Measurements from ENCODE around the gene KCNJ10. TPM values are rescaled to one million over a fixed set of nuclear protein-coding genes. Genes with fewer than 3 reads are reported as not detected.

The KCNJ10 gene
- total and polyA plus RNA-seq, 7 experiments from 2014 or later, result 0.29 to 0.32 TPM; not detected in 5

DNA sequence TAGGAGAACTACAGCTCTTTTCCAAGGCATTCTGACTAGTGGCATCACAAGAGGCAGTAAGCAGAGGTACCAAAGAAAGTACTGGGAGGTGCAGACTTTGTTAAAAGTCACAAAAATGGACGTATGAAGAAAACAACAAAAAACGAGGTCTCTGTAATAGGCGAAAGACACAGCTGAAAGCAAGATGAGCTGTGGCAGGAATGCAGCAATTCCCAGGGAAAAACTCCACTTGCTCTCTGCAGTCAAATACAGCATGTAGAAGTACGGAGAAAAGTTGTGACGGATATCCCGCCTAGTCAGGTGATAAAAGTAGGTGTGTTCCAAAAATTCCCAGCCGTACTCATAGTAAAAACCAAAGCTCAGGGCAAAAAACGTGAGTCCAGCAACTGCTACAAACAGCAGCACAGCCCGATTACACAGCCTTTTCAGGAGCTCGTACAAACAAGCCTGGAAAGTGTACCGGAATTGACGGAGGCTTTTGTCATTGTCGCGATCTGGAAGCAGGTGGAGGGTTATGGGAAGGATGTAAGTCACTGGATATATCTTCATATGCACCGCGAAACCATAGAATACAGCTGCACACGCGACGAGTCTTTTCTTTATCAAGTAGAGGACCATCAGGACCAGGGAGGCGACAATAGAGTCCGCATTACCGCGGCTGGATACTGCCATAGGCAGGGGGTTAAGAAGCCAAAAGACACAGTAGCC is 39.1 kb downstream of the KCNJ10 start:
- Mint-ChIP-seq H3K27ac (peak overlapping the region; percentile 69 to 96 (median 89)), H3K27me3 (peaks cover 0 to 18% (median 0%) of the 10 kb centered on the region in 5 donors), H3K9me3 (no peaks in the 10 kb centered on the region), H3K36me3 (peaks cover 0 to 7% (median 5%) of the 10 kb centered on the region in 5 donors), H3K4me1 (peaks cover 30 to 56% (median 45%) of the 10 kb centered on the region in 7 donors), H3K4me3 (peak overlapping the region; percentile 90 to 100 (median 98))
- Histone ChIP-seq H3K4me3 (ENCODE audit: low read length) (peak overlapping the region; percentile 68), H3K4me1 (ENCODE audit: control insufficient read depth in 2 of 2, insufficient read depth in 2 of 2, low read length in 2 of 2) (peaks cover 12 to 14% of the 10 kb centered on the region in 2 donors), H3K36me3 (ENCODE audit: control insufficient read depth in 2 of 3, insufficient read depth in 3 of 3, low read length in 3 of 3) (no peaks in the 10 kb centered on the region), H3K27me3 (ENCODE audit: control insufficient read depth in 2 of 2, insufficient read depth in 2 of 2, low read length in 2 of 2) (no peaks in the 10 kb centered on the region), H3K9me3 (ENCODE audit: control insufficient read depth in 2 of 3, low read length in 3 of 3) (no peaks in the 10 kb centered on the region), H3K27ac (ENCODE audit: low read depth, low read length) (peak overlapping the region; percentile 69)
- ChIA-PET CTCF (interaction anchor here (0.5 to 2.8 kb wide), 6 partner anchors 16 to 136 kb away, joined by 3 to 10 read pairs (median 5); no protein-coding TSS in a partner anchor), POLR2A (interaction anchor here (0.8 to 1.3 kb wide), 7 partner anchors 8 to 115 kb away, joined by 3 to 5 read pairs (median 4); partner anchors contain the start of gene KCNJ10)
- ATAC-seq, result no peak
- DNase-seq, result peak in 6 of 9 donors; percentile 3 to 26 (median 14)
- intact Hi-C loops (cut with micrococcal nuclease), result loop anchor here (1.0 to 5.0 kb wide), 11 partner anchors 15 to 312 kb away; partner anchors contain the start of genes COPA (in 2 of the 2), DUSP23 (in 2 of the 2), NCSTN (in 2 of the 2) and DCAF8 (in 1 of the 2)

DNA sequence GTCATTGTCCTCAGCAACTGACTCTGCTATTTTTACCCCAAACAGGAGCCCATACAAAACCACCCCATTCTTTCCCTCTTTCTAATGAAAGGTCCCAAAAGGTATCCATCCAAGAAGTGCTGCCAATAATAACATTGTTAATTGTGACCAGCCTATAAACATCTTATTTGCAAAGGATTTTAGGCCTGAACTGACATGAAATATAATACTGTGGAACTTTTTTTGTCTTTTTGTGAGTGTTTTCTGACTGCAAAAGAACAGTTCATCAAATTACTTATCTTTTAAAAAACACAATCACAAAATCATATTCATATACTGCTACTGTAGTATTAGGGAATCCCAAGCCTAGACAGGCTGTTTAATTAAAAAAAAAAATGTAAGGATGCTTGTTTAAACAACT is 41.5 kb downstream of the KCNJ10 start:
- Mint-ChIP-seq H3K4me1 (peaks cover 29 to 56% (median 45%) of the 10 kb centered on the region in 7 donors), H3K4me3 (no peak overlapping the region), H3K9me3 (no peaks in the 10 kb centered on the region), H3K27ac (peak overlapping the region in 2 of 9 donors; percentile 7 to 61), H3K36me3 (peaks cover 0 to 14% (median 5%) of the 10 kb centered on the region in 5 donors), H3K27me3 (peaks cover 0 to 5% (median 0%) of the 10 kb centered on the region in 5 donors)
- intact Hi-C loops (cut with micrococcal nuclease), result no loop called here
- POLR2A ChIA-PET, result no interaction called here
- H3K36me3 ChIP-seq (ENCODE audit: control insufficient read depth in 2 of 3, insufficient read depth in 3 of 3, low read length in 3 of 3), result no peaks in the 10 kb centered on the region
- H3K27ac ChIP-seq (ENCODE audit: low read depth, low read length), result no peak overlapping the region
- H3K9me3 ChIP-seq (ENCODE audit: control insufficient read depth in 2 of 3, low read length in 3 of 3), result no peaks in the 10 kb centered on the region
- peaks cover 12 to 14% of the 10 kb centered on the region in 2 donors for H3K4me1 ChIP-seq (ENCODE audit: control insufficient read depth in 2 of 2, insufficient read depth in 2 of 2, low read length in 2 of 2)
- ATAC-seq, result no peak
- no peak overlapping the region for H3K4me3 ChIP-seq (ENCODE audit: low read length)
- DNase-seq, result no peak
- CTCF ChIA-PET, result no interaction called here
- H3K27me3 ChIP-seq (ENCODE audit: control insufficient read depth in 2 of 2, insufficient read depth in 2 of 2, low read length in 2 of 2), result no peaks in the 10 kb centered on the region

DNA sequence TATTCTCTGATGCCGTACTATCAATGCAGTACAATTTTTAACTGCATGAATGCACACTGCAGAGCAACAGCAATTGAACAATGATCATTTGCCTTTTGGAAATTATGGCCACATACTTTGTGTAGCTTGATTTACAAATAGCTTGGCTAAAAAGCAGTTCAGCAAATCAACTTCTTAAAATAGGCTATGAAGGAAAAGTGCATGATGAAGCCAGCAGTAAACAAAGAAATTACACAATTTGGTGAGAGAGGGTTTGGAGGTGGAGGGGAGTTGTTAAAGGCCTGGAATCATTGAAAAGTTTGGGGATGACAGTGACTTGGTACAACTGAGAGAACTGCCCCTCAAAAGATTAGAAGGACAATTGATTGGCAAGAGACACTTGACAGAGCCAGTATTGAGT is 44.6 kb downstream of the KCNJ10 start:
- H3K36me3 ChIP-seq (ENCODE audit: control insufficient read depth in 2 of 3, insufficient read depth in 3 of 3, low read length in 3 of 3), result no peaks in the 10 kb centered on the region
- peaks cover under 1 to 6% of the 10 kb centered on the region in 2 donors for H3K4me1 ChIP-seq (ENCODE audit: control insufficient read depth in 2 of 2, insufficient read depth in 2 of 2, low read length in 2 of 2)
- intact Hi-C loops (cut with micrococcal nuclease), result no loop called here
- H3K27ac ChIP-seq (ENCODE audit: low read depth, low read length), result no peak overlapping the region
- H3K9me3 ChIP-seq (ENCODE audit: control insufficient read depth in 2 of 3, low read length in 3 of 3), result no peaks in the 10 kb centered on the region
- DNase-seq (no peak), ATAC-seq (no peak)
- H3K27me3 ChIP-seq (ENCODE audit: control insufficient read depth in 2 of 2, insufficient read depth in 2 of 2, low read length in 2 of 2), result no peaks in the 10 kb centered on the region
- Mint-ChIP-seq H3K4me3 (no peak overlapping the region), H3K4me1 (peaks cover 8 to 33% (median 21%) of the 10 kb centered on the region in 7 donors), H3K27me3 (no peaks in the 10 kb centered on the region), H3K27ac (no peak overlapping the region), H3K9me3 (no peaks in the 10 kb centered on the region), H3K36me3 (peaks cover 0 to 14% (median 4%) of the 10 kb centered on the region in 5 donors)
- no peak overlapping the region for H3K4me3 ChIP-seq (ENCODE audit: low read length)
- ChIA-PET CTCF (no interaction called here), POLR2A (no interaction called here)

DNA sequence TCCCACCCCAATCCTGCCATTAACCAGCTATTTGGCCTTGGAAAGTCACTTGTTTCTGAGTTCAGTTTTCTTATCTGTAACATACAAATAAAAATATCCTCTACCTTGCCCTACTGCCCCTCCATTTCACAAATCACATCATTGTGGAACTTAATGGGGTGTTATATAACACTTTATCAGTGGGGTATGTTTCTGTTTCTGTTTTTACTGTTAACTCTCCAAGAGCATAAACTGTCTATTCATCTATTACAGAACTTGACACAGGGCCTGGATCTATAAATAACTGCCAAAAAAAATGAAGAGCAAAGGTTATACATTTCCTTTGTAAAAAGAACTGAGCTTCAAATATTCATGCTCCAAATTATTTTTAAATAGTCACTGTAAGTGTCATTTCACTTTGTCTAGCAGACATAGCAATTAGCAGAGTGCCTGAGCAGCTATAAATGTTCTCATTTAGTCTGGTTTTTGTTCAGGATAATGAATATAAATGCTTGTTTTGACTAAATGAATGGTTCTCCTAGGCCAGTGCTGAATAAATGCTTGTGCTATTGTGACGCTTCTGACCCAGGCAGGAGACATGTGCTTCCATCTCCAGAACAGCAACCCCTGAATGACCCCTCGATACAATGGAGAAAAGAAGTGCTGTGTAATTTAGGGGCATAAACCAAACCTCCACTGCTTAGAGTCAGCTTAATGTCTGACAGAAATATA is 45.6 kb downstream of the KCNJ10 start:
- no peak overlapping the region for H3K4me3 Mint-ChIP-seq
- H3K9me3 Mint-ChIP-seq, result no peaks in the 10 kb centered on the region

DNA sequence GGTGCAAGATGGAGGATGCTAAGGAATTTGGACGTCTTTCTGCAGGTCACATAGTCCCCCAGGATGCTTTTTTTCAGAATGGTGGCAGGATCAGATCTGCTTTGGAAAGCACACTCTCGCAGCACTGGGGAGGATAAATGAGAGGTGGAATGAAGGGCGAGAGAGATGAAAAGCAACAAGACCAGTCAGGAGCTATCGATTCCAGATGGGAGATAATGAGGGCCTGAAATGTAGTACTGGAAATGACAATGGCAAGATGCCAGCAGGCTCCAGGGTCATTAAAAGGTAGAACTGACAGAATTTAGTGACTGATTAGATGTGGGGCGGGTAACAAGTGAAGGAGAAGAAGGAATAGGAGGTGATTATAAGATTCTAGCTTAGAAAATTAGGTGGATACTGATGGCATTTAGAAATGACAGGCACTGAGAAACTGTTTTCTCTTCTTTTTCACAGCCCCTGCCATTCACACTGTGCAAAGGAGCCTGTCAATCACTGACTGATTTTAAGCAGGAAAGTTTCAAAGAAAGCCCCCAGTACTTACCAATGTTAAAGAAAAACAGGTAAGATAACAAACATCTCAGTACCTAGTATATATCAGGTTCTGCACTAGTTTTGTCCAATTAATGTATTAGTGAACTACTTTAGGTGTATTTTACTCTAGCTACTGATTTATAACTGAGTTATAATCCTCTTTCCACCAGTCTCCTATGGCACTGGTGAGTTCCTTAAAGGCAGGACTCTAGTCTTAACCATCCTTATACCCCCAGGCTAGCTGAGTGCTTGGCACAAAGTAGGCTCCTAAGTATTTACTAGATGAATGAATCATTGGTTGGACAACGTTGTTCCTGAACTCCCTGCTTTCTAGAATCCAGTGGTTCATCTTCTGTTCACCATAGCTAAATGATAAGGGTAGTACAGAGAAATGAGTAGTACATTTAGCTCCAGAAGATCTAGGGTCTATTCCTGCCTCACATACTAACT is 47.3 kb downstream of the KCNJ10 start:
- H3K36me3 ChIP-seq (ENCODE audit: control insufficient read depth in 2 of 3, insufficient read depth in 3 of 3, low read length in 3 of 3), result no peaks in the 10 kb centered on the region
- ATAC-seq (no peak), DNase-seq (no peak)
- H3K4me3 ChIP-seq (ENCODE audit: low read length), result no peak overlapping the region
- Mint-ChIP-seq H3K27me3 (peaks cover 0 to 6% (median 0%) of the 10 kb centered on the region in 5 donors), H3K36me3 (peaks cover 0 to 14% (median 3%) of the 10 kb centered on the region in 5 donors), H3K9me3 (no peaks in the 10 kb centered on the region), H3K4me3 (no peak overlapping the region), H3K27ac (no peak overlapping the region), H3K4me1 (peaks cover 0 to 11% (median 5%) of the 10 kb centered on the region in 7 donors)
- no peak overlapping the region for H3K27ac ChIP-seq (ENCODE audit: low read depth, low read length)
- ChIA-PET CTCF (interaction anchor here (0.8 kb wide), 1 partner anchor 23 kb away, joined by 3 read pairs; no protein-coding TSS in a partner anchor), POLR2A (interaction anchor here (0.9 to 1.2 kb wide), 2 partner anchors 9 to 101 kb away, joined by 3 read pairs; no protein-coding TSS in a partner anchor)
- H3K4me1 ChIP-seq (ENCODE audit: control insufficient read depth in 2 of 2, insufficient read depth in 2 of 2, low read length in 2 of 2), result no peaks in the 10 kb centered on the region
- H3K9me3 ChIP-seq (ENCODE audit: control insufficient read depth in 2 of 3, low read length in 3 of 3), result no peaks in the 10 kb centered on the region
- intact Hi-C loops (cut with micrococcal nuclease), result no loop called here
- H3K27me3 ChIP-seq (ENCODE audit: control insufficient read depth in 2 of 2, insufficient read depth in 2 of 2, low read length in 2 of 2), result no peaks in the 10 kb centered on the region

More for the DNA sequence above, 45.6 kb downstream of the KCNJ10 start:
- Mint-ChIP-seq H3K27me3 (no peaks in the 10 kb centered on the region), H3K36me3 (peaks cover 0 to 14% (median 3%) of the 10 kb centered on the region in 5 donors), H3K4me1 (peaks cover 6 to 26% (median 14%) of the 10 kb centered on the region in 7 donors), H3K27ac (no peak overlapping the region)
- CTCF ChIA-PET, result no interaction called here
- Histone ChIP-seq H3K4me1 (ENCODE audit: control insufficient read depth in 2 of 2, insufficient read depth in 2 of 2, low read length in 2 of 2) (no peaks in the 10 kb centered on the region), H3K36me3 (ENCODE audit: control insufficient read depth in 2 of 3, insufficient read depth in 3 of 3, low read length in 3 of 3) (no peaks in the 10 kb centered on the region), H3K9me3 (ENCODE audit: control insufficient read depth in 2 of 3, low read length in 3 of 3) (no peaks in the 10 kb centered on the region), H3K4me3 (ENCODE audit: low read length) (no peak overlapping the region), H3K27ac (ENCODE audit: low read depth, low read length) (no peak overlapping the region), H3K27me3 (ENCODE audit: control insufficient read depth in 2 of 2, insufficient read depth in 2 of 2, low read length in 2 of 2) (no peaks in the 10 kb centered on the region)
- DNase-seq (no peak), ATAC-seq (no peak)
- POLR2A ChIA-PET, result no interaction called here
- intact Hi-C loops (cut with micrococcal nuclease), result no loop called here
